ENCODE data around the gene TTC38. TPM values are rescaled to one million over a fixed set of nuclear protein-coding genes. Genes with fewer than 3 reads are reported as not detected.
A peak's percentile ranks its signal among the peaks of the same experiment; 100 is the strongest.

The TTC38 gene
- total RNA-seq, 2 experiments from 2014 or later = 17.8 to 20.7 TPM

DNA sequence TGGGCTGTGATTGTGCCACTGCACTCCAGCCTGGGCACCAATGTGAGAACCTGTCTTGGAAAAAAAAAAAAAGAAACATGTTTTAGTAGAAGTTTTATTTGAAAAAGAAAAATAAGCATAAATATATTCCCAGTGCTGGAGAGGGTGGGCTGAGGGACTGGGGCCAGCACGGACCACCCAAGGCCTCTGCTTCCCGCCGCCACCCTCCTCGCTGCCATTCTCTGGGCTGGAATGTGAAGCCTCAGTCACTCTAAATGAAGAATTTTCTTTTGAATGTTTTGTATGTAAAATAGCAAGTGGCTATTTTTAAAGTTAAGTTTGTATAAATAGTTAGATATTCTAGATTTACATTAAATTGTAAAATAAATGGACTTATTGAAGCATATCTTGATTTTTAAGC lies 62.6 kb downstream of the TTC38 start:
- CTCF ChIA-PET = interaction anchor here (0.7 kb wide), 1 partner anchor 316 kb away, joined by 3 read pairs; no protein-coding TSS in a partner anchor
- H3K4me1 Mint-ChIP-seq = peaks cover 8% of the 10 kb centered on the region
- H3K27ac Mint-ChIP-seq = no peak overlapping the region
- no peaks in the 10 kb centered on the region for H3K27me3 Mint-ChIP-seq
- POLR2A ChIA-PET = no interaction called here
- H3K36me3 Mint-ChIP-seq (ENCODE audit: low read depth) = peaks cover 53% of the 10 kb centered on the region
- no peak for DNase-seq
- H3K4me3 Mint-ChIP-seq = no peak overlapping the region
- no peaks in the 10 kb centered on the region for H3K9me3 Mint-ChIP-seq

DNA sequence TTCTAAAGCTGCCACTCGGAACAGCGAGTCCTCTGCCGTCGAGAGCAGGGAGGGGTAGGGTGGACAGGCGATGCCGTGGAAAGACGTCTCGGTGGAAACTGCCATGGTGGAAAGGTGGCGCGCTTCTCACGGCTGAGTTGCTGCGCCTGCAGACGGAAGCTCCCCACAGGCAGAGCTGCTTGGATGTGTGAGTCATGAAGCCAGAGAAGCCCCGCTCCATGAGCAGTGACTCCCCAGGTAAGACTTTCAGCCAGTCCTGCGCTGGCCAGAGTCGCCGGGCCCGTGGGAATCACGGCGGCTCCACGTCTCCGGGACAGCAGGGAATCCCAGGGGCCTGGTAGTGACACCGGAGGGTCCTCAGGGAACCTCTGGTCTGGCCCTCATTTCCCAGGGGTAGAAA lies 63.7 kb downstream of the TTC38 start:
- H3K9me3 Mint-ChIP-seq = no peaks in the 10 kb centered on the region
- peaks cover 11% of the 10 kb centered on the region for H3K4me1 Mint-ChIP-seq
- CTCF ChIA-PET = no interaction called here
- POLR2A ChIA-PET = interaction anchor here (1.1 kb wide), 1 partner anchor 35 kb away, joined by 3 read pairs; the partner anchor contains the start of gene GTSE1
- H3K36me3 Mint-ChIP-seq (ENCODE audit: low read depth) = peaks cover 52% of the 10 kb centered on the region
- H3K27ac Mint-ChIP-seq = no peak overlapping the region
- no peak overlapping the region for H3K4me3 Mint-ChIP-seq
- no peaks in the 10 kb centered on the region for H3K27me3 Mint-ChIP-seq
- no peak for DNase-seq

DNA sequence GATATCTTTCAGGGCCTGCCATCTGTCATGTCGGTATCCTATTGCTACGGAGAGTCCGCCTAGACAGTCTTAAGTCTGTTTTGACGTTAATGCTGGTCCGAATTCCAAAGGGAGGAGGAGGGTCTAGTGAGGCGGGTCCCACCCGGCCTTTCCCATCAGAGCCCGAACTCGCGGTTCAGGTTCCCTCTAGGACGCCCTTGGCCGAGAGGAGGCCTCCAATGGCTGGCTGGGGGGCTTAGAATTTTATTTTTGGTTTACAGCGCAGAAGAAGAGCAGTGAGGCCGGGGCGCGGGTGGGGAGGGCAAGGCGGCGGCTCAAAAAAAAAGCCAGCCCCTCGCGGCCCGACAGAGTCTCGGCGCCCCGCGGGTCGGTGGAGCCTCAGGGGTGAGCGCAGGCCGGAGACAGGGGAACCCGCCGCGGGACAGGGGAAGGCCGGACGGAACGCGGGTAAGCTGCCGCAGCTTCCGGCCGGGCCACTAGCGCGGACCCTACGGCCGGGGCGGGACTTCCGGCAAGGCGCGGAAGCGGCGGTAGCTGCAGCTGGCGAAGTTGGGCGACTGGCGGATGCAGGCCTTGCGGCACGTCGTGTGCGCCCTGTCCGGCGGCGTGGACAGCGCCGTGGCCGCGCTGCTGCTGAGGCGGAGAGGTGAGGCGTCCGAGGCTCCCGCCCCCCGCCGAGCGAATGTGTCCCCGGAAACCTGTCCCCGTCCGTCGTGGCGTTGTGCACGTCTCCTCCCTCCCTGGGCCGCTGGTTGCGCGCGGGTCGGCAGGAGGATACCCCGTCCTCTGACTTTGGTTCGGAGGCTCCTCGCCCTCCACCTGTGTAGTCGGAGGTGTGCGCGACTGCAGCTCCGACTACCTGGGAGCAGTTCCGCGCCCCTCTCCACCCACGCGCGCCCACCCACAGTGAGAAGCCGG lies 67.7 kb downstream of the TTC38 start, which contains the start of gene TRMU:
TRMU (plus strand) TSS at position 514 of the 918 bp plus-strand sequence; CDS start at position 565, 51 bp downstream.
- Mint-ChIP-seq H3K36me3 (ENCODE audit: low read depth) (peaks cover 54% of the 10 kb centered on the region), H3K27ac (peak within 1 kb of the TSS; percentile 86), H3K9me3 (no peaks in the 10 kb centered on the region), H3K27me3 (no peaks in the 10 kb centered on the region), H3K4me1 (peaks cover 33% of the 10 kb centered on the region), H3K4me3 (peak within 1 kb of the TSS; percentile 92)
- DNase-seq = peak; percentile 81
- POLR2A ChIA-PET = interaction anchor here (0.9 to 2.7 kb wide), 8 partner anchors 7 to 186 kb away, joined by 3 to 16 read pairs (median 4); partner anchors contain the start of gene GTSE1
- CTCF ChIA-PET = interaction anchor here (1.1 to 1.8 kb wide), 3 partner anchors 32 to 329 kb away, joined by 5 to 6 read pairs (median 5); no protein-coding TSS in a partner anchor

DNA sequence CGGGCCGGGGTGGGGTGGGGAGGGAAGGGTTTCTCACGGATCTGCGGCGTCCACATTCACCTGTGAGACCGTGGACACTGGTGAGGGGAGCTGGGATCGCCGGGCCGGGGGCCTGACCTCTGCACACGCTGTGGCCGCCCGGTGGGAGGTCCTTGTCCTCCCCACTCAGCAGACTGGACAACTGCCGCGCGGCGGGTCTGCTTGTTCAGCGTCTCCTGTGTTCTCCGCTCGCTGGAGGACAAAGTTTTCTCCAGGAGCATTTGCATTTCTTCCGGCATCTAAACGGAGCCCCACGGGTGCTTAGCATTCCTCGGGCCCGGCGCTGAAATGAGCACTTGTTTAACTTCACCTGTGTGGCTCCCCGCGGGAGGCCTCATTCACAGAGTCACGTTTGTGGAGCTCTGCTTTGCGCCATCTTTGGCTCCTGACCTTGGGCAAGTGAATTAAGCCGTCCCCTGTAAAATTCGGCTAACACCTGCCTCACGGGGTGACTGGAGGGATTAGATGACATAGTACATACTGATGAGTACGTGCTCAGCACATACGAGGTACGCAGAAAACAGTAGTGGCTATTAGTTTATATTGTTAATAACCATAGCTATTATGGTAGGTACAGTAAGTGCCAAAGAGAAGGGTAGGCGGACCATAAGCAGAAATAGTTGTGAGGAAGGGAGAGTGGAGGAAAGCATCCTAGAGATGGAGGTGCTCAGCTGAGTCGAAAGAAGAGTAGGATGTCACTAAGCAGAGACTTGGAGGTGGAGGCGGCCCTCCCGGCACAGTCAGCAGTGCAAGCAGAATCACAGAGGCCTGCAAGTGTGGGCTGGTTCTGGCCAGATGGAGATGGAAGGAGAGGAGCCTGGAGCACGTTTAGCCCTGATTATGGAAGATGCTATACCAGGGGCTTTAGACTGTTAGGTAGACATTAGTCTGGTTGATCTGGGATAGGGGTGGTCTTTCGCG lies 68.6 kb downstream of the TTC38 start:
- Mint-ChIP-seq H3K4me1 (peaks cover 33% of the 10 kb centered on the region), H3K4me3 (peak overlapping the region; percentile 92), H3K27ac (peak overlapping the region; percentile 84), H3K36me3 (ENCODE audit: low read depth) (peaks cover 50% of the 10 kb centered on the region), H3K9me3 (no peaks in the 10 kb centered on the region), H3K27me3 (no peaks in the 10 kb centered on the region)
- no peak for DNase-seq
- POLR2A ChIA-PET = interaction anchor here (0.9 to 2.7 kb wide), 8 partner anchors 8 to 187 kb away, joined by 3 to 16 read pairs (median 4); partner anchors contain the start of gene GTSE1
- CTCF ChIA-PET = interaction anchor here (0.6 to 1.8 kb wide), 5 partner anchors 23 to 330 kb away, joined by 3 to 6 read pairs (median 4); no protein-coding TSS in a partner anchor

DNA sequence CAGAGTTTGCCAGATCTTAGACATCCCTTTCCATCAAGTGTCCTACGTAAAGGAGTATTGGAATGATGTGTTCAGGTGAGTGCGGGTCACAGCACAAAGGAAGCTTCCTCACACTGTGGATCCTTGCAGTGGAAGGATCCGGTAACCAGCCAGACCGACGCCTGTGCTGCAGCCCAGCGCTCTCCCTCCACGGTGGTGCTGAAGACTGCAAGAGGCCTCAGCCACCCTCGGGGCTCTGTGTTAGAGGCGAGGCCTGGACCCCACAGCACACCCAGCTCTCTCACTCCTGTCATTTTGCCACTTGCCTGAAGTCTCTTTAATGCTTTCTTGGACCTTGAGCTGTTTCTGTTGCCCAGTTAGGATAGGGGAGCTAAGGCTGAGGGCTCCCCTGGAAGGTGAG lies 70.1 kb downstream of the TTC38 start:
- H3K4me3 Mint-ChIP-seq = no peak overlapping the region
- no peaks in the 10 kb centered on the region for H3K27me3 Mint-ChIP-seq
- peaks cover 33% of the 10 kb centered on the region for H3K4me1 Mint-ChIP-seq
- peaks cover 53% of the 10 kb centered on the region for H3K36me3 Mint-ChIP-seq (ENCODE audit: low read depth)
- no peak for DNase-seq
- ChIA-PET POLR2A (no interaction called here), CTCF (no interaction called here)
- H3K9me3 Mint-ChIP-seq = no peaks in the 10 kb centered on the region
- no peak overlapping the region for H3K27ac Mint-ChIP-seq

DNA sequence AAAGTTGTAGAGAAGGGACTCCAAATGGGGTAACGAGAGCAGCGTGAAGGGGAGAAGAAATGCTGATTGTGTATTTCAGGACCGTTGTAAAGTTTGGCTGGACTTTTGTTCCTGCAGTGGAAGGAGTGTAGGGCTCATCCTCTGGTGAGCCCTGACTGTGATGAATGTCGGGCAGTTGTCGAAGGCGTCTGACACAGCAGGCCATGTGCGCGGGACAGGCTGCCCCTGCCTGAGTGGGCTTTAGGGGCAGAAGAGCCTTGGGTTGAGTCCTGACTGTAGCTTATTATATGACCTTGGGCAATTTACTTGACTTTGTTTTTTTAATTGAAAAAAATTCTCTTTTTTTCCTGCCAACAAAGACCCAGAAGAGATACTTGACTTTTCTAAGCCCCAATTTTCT lies 70.8 kb downstream of the TTC38 start:
- H3K36me3 Mint-ChIP-seq (ENCODE audit: low read depth) = peaks cover 51% of the 10 kb centered on the region
- H3K4me3 Mint-ChIP-seq = no peak overlapping the region
- ChIA-PET POLR2A (no interaction called here), CTCF (no interaction called here)
- DNase-seq = no peak
- no peaks in the 10 kb centered on the region for H3K9me3 Mint-ChIP-seq
- no peak overlapping the region for H3K27ac Mint-ChIP-seq
- H3K27me3 Mint-ChIP-seq = no peaks in the 10 kb centered on the region
- peaks cover 33% of the 10 kb centered on the region for H3K4me1 Mint-ChIP-seq

DNA sequence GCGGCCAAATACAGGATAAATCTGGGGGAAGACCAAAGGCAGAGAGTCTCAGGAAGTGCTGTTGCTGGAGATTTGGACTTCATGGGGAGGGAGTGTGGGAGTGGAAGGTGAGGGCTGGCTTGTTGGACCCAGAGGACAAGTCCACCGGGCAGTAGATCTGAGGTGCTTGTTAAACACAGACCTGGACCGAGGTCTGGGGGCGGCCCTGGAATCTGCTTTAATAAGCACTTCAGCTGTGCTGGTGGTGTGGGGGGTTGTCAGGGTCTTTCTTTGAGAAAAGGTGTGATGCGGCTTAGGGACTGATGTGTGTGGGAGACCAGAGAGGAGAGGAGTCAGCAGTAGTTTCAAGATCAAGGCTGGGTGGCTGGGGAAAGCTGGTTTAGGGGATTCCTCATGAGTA lies 72.1 kb downstream of the TTC38 start:
- DNase-seq = no peak
- H3K27me3 Mint-ChIP-seq = no peaks in the 10 kb centered on the region
- H3K36me3 Mint-ChIP-seq (ENCODE audit: low read depth) = peaks cover 62% of the 10 kb centered on the region
- peaks cover 27% of the 10 kb centered on the region for H3K4me1 Mint-ChIP-seq
- H3K4me3 Mint-ChIP-seq = no peak overlapping the region
- CTCF ChIA-PET = interaction anchor here (1.5 kb wide), 1 partner anchor 28 kb away, joined by 6 read pairs; no protein-coding TSS in a partner anchor
- POLR2A ChIA-PET = no interaction called here
- no peaks in the 10 kb centered on the region for H3K9me3 Mint-ChIP-seq
- no peak overlapping the region for H3K27ac Mint-ChIP-seq

DNA sequence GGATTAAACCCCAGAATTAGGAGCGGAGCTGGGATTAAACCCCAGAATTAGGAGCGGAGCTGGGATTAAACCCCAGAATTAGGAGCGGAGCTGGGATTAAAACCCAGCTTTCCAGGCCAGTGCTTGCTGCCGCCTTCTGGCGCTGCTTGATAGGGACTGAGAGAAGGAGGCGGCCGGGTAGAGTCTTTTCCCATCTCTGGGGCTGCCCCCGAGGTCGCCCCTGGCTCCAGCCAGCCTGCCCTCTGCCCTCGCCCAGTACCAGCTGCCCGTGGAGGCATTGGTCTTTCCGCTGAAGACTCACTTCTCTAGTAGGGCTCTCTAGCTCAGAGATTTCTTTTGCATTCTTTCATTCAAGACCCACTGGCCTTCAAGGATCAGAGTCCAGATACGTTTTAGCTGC lies 72.9 kb downstream of the TTC38 start:
- POLR2A ChIA-PET = no interaction called here
- Mint-ChIP-seq H3K4me1 (peaks cover 25% of the 10 kb centered on the region), H3K27ac (no peak overlapping the region), H3K9me3 (no peaks in the 10 kb centered on the region), H3K27me3 (no peaks in the 10 kb centered on the region), H3K4me3 (no peak overlapping the region), H3K36me3 (ENCODE audit: low read depth) (peaks cover 65% of the 10 kb centered on the region)
- CTCF ChIA-PET = interaction anchor here (1.5 kb wide), 1 partner anchor 27 kb away, joined by 6 read pairs; no protein-coding TSS in a partner anchor
- no peak for DNase-seq

Other genes with a start within 250 kb of the TTC38 start
- 10 to 100 TPM; 12.9 to 13.4 TPM for gene PPARA, start 117.5 kb upstream of the TTC38 start, total RNA-seq
- 10 to 100 TPM in 1 of 2 experiments, 1 to 10 TPM in 1; 9.6 to 11.8 TPM for gene CDPF1, start 17.7 kb upstream of the TTC38 start, total RNA-seq
- not detected for gene PKDREJ, start 4.7 kb upstream of the TTC38 start, total RNA-seq
- gene GTSE1, start 28.9 kb downstream of the TTC38 start, total RNA-seq = 10 to 100 TPM; 67.6 to 76.2 TPM
- gene TRMU, start 67.7 kb downstream of the TTC38 start, total RNA-seq = 10 to 100 TPM; 66.8 to 71.7 TPM

Measured in activated CD4-positive, alpha-beta memory T cell treated with anti-CD3 and anti-CD28 coated beads, Interleukin-2, amount 10 ng/mL, durations not matched to agents 7 days and 5 days (primary cell).